HCT116 (cell line): Measurements from ENCODE around the gene MSMO1. TPM values are rescaled to one million over a fixed set of nuclear protein-coding genes. Genes with fewer than 3 reads are reported as not detected.

ENCODE experiments used
- ATAC-seq: fragments of 200-7000 bp; cut with Tn5 transposase; 2 replicates; pipeline ENCODE4 v1.9.1; 2020; ENCODE audit warnings: mild to moderate bottlenecking, moderate library complexity
- BruUV-seq: library from RNA; stranded (reverse); fragments of 400-500 nt; replicated peaks from 2 replicates; lab custom pipeline; 2021; lab: Mats Ljungman, UMichigan
- CTCF ChIA-PET: fragments of 300-600 bp; sonication (Branson Sonifier 250); formaldehyde crosslinking; loops from one replicate; lab custom pipeline; 2021; ENCODE audit warnings: antibody characterized with exemption; lab: Charles Lee
- POLR2A ChIA-PET: fragments of 300-600, 350-600 bp; sonication (Branson Sonifier 250); formaldehyde crosslinking; loops from one replicate; lab custom pipeline; 2021; ENCODE audit warnings: antibody characterized with exemption; lab: Charles Lee
- RAD21 ChIA-PET, 2 experiments: fragments of 300-600 bp; sonication (Branson Sonifier 250); formaldehyde crosslinking; loops; one replicate each; lab custom pipeline; 2023; ENCODE audit warnings: low total read pairs in 2 of 2; ENCODE audit not compliant: uncharacterized antibody in 2 of 2, unreplicated experiment in 2 of 2, low non-redundant PET in 1 of 2; lab: Charles Lee
- DNase-seq: peaks from one replicate; pipeline ENCODE4 v3.0.0-alpha.2; 2010; ENCODE audit warnings: low read depth, low spot score
- H2AFZ ChIP-seq: fragments of 200-600 bp; shearing (Covaris generic), sonication (generic); 2 replicates; pipeline ENCODE4 v1.6.1; 2017; ENCODE audit warnings: low read depth, mixed run types, mixed read lengths, antibody characterized with exemption, low read length; ENCODE audit not compliant: poor library complexity, severe bottlenecking
- H3K27ac ChIP-seq: 2 replicates; pipeline ENCODE4 v1.5.1; 2012; ENCODE audit warnings: low read depth, low read length
- H3K27me3 ChIP-seq: fragments of 200-600 bp; sonication (generic); 2 replicates; pipeline ENCODE4 v1.6.1; 2016; ENCODE audit warnings: mixed run types, low read length, mixed read lengths; ENCODE audit not compliant: insufficient read depth
- H3K36me3 ChIP-seq, 2 experiments: fragments of 200-500 bp in 1 of 2; fragments of 200-600 bp in 1 of 2; sonication (Bioruptor generic) in 1 of 2; sonication (generic) in 1 of 2; 2 replicates each; pipeline versions ENCODE4 v1.5.1 to v1.6.1; 2014 to 2016; ENCODE audit warnings: low read length in 2 of 2, inconsistent platforms in 1 of 2, mixed read lengths in 1 of 2, mixed run types in 1 of 2; ENCODE audit not compliant: insufficient read depth in 2 of 2, control insufficient read depth in 1 of 2
- H3K4me1 ChIP-seq, 2 experiments: fragments of 200-600 bp in 1 of 2; sonication (generic) in 1 of 2; 2 replicates each; pipeline versions ENCODE4 v1.5.1 to v1.6.1; 2012 to 2017; ENCODE audit warnings: low read length in 2 of 2, inconsistent platforms in 1 of 2, mild to moderate bottlenecking in 1 of 2, mixed read lengths in 1 of 2, mixed run types in 1 of 2, moderate library complexity in 1 of 2; ENCODE audit not compliant: insufficient read depth in 2 of 2, control insufficient read depth in 1 of 2
- H3K4me2 ChIP-seq: fragments of 200-600 bp; sonication (generic); 2 replicates; pipeline ENCODE4 v1.6.1; 2017; ENCODE audit warnings: mixed run types, low read length, mixed read lengths
- H3K4me3 ChIP-seq, 2 experiments: fragments of 200-600 bp in 1 of 2; sonication (generic) in 1 of 2; replicated peaks in 1 of 2; 2 replicates each; pipeline ENCODE4 v1.5.1; 2011 to 2016; ENCODE audit warnings: low read length in 2 of 2, control low read depth in 1 of 2, low read depth in 1 of 2, mild to moderate bottlenecking in 1 of 2, mixed read lengths in 1 of 2, mixed run types in 1 of 2
- H3K79me2 ChIP-seq: fragments of 200-600 bp; sonication (generic); 2 replicates; pipeline ENCODE4 v1.6.1; 2017; ENCODE audit warnings: mild to moderate bottlenecking, mixed run types, low read length, moderate library complexity, mixed read lengths; ENCODE audit not compliant: insufficient read depth
- H3K9ac ChIP-seq: fragments of 200-600 bp; sonication (generic); 2 replicates; pipeline ENCODE4 v1.6.1; 2016; ENCODE audit warnings: low read length, mixed read lengths
- H3K9me2 ChIP-seq: fragments of 200-600 bp; sonication (generic), shearing (Covaris generic); 2 replicates; pipeline ENCODE4 v1.6.1; 2017; ENCODE audit warnings: mixed run types, mild to moderate bottlenecking, moderate library complexity; ENCODE audit not compliant: insufficient read depth
- H3K9me3 ChIP-seq, 2 experiments: fragments of 200-500 bp in 1 of 2; fragments of 200-600 bp in 1 of 2; sonication (Bioruptor generic) in 1 of 2; sonication (generic) in 1 of 2; 2 replicates each; pipeline ENCODE4 v1.6.1; 2014 to 2017; ENCODE audit warnings: low read length in 2 of 2, mixed read lengths in 2 of 2, inconsistent platforms in 1 of 2, low read depth in 1 of 2, mild to moderate bottlenecking in 1 of 2, mixed run types in 1 of 2, moderate library complexity in 1 of 2; ENCODE audit not compliant: control insufficient read depth in 1 of 2, insufficient read depth in 1 of 2
- H4K20me1 ChIP-seq: fragments of 200-600 bp; sonication (generic), shearing (Covaris generic); 2 replicates; pipeline ENCODE4 v1.6.1; 2017; ENCODE audit warnings: mixed run types, mild to moderate bottlenecking, moderate library complexity; ENCODE audit not compliant: insufficient read depth
- CBX3 ChIP-seq: IDR thresholded peaks from 2 replicates; pipeline ENCODE4 v1.6.1; 2012; ENCODE audit warnings: low read depth
- CEBPB ChIP-seq: IDR thresholded peaks from 2 replicates; pipeline ENCODE4 v1.6.1; 2012; ENCODE audit warnings: low read depth
- EZH2 ChIP-seq: fragments of 200-600 bp; sonication (generic); IDR thresholded peaks from 2 replicates; pipeline ENCODE4 v1.6.1; 2017; ENCODE audit warnings: antibody characterized with exemption, mixed run types
- EZH2phosphoT487 ChIP-seq: fragments of 200-600 bp; IDR thresholded peaks from 2 replicates; pipeline ENCODE4 v1.6.1; 2018; ENCODE audit warnings: antibody characterized with exemption, borderline replicate concordance
- POLR2AphosphoS5 ChIP-seq: IDR thresholded peaks from 2 replicates; pipeline ENCODE4 v1.6.1; 2011; ENCODE audit warnings: mild to moderate bottlenecking, low read depth, low read length, moderate library complexity
- SIN3A ChIP-seq: IDR thresholded peaks from 2 replicates; pipeline ENCODE4 v1.6.1; 2012; ENCODE audit warnings: low read depth
- SP1 ChIP-seq: IDR thresholded peaks from 2 replicates; pipeline ENCODE4 v1.6.1; 2012; ENCODE audit warnings: low read depth
- TCF7L2 ChIP-seq: IDR thresholded peaks from 2 replicates; pipeline ENCODE4 v1.7.0; 2011; ENCODE audit warnings: borderline replicate concordance, inconsistent platforms; ENCODE audit not compliant: insufficient read depth, insufficient read length; ENCODE audit errors: extremely low read depth
- ZFX ChIP-seq: fragments of 450-650 bp; IDR thresholded peaks from 2 replicates; pipeline ENCODE4 v1.6.1; 2017
- intact Hi-C: fragments of 100-400 bp; cut with micrococcal nuclease; formaldehyde crosslinking; loops from 2 replicates; pipeline ENCODE4 v1.10.0; 2022
- total RNA-seq: library from RNA; stranded (reverse); gene quantifications from one replicate; pipeline ENCODE4 v1.2.1, GENCODE V29; 2021; ENCODE audit not compliant: unreplicated experiment
- TF ChIP-seq, protein P1 (sequence below): IDR thresholded peaks from 2 replicates; pipeline ENCODE4 v1.6.1; 2011; ENCODE audit warnings: mild to moderate bottlenecking, low read length, moderate library complexity; ENCODE audit not compliant: insufficient replicate concordance; ENCODE audit errors: extremely low read depth

The MSMO1 gene
- total RNA-seq, 1 experiment from 2014 or later: 54.5 TPM

DNA sequence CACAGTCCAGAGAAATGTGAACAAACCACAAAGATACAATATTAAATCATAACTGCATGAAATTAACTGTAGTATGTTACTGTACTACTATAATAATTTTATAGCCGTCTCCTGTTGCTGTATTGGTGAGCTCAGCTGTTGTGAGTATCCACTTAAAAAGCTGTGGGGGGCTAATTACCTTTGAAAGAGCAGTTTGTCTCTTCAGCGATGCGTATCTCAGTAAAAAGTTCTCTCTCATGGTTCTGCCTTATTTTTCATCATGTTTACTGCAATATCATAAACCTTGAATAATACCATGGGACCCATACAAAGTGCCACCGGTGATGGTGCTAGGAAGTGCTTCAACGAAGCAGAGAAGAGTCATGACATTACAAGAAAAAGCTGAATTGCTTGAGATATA lies 8.4 kb upstream of the MSMO1 start:
- POLR2A ChIA-PET: no interaction called here
- H3K4me1 ChIP-seq: no peaks in the 10 kb centered on the region
- RAD21 ChIA-PET: no interaction called here
- TF ChIP-seq ZFX: no peak
- no peak for TF ChIP-seq TCF7L2
- TF ChIP-seq CEBPB: no peak
- TF ChIP-seq, protein P1, sequence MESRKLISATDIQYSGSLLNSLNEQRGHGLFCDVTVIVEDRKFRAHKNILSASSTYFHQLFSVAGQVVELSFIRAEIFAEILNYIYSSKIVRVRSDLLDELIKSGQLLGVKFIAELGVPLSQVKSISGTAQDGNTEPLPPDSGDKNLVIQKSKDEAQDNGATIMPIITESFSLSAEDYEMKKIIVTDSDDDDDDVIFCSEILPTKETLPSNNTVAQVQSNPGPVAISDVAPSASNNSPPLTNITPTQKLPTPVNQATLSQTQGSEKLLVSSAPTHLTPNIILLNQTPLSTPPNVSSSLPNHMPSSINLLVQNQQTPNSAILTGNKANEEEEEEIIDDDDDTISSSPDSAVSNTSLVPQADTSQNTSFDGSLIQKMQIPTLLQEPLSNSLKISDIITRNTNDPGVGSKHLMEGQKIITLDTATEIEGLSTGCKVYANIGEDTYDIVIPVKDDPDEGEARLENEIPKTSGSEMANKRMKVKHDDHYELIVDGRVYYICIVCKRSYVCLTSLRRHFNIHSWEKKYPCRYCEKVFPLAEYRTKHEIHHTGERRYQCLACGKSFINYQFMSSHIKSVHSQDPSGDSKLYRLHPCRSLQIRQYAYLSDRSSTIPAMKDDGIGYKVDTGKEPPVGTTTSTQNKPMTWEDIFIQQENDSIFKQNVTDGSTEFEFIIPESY: no peak
- no peak for TF ChIP-seq SIN3A
- no peak for TF ChIP-seq CBX3
- no peak for TF ChIP-seq SP1
- TF ChIP-seq EZH2phosphoT487: no peak
- no peak for TF ChIP-seq EZH2
- TF ChIP-seq POLR2AphosphoS5: no peak
- ATAC-seq: no peak
- H3K4me3 ChIP-seq: no peak overlapping the region
- CTCF ChIA-PET: no interaction called here
- no peak overlapping the region for H2AFZ ChIP-seq
- no peak overlapping the region for H3K27ac ChIP-seq
- H3K4me2 ChIP-seq: no peak overlapping the region
- no peak overlapping the region for H3K9ac ChIP-seq
- intact Hi-C loops: no loop called here
- BruUV-seq: no TSS peak
- no peaks in the 10 kb centered on the region for H3K9me2 ChIP-seq
- no peaks in the 10 kb centered on the region for H3K79me2 ChIP-seq
- no peaks in the 10 kb centered on the region for H3K36me3 ChIP-seq
- no peaks in the 10 kb centered on the region for H3K27me3 ChIP-seq
- DNase-seq: no peak
- H3K9me3 ChIP-seq: no peaks in the 10 kb centered on the region
- no peaks in the 10 kb centered on the region for H4K20me1 ChIP-seq
